ENCODE measurements around the gene EDC3.

DNA sequence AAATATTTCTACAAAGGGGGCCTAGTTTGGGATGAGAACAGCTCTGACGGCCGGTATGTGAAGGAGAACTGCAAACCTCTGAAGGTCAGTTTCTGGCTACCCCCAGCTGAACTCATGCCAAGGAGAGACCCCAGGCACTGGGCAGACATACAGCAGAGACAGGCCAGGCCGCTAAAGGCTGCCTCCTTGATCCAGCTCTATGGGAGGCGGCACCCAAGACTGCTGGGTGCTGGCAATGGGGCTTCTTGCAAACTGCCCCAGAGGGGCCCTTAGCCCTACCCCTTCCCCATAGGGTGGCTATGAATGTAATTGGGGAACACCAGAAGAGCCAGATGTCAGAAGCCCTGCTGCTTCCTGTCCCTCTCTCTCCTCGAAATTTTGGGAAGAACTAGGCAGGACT is 66.9 kb downstream of the EDC3 start:
- TF ChIP-seq POLR2AphosphoS5 (IDR thresholded peaks at IDR 0.05; ENCODE audit: low read depth, low read length) (no peak), ELF1 (IDR thresholded peaks at IDR 0.05; ENCODE audit: borderline replicate concordance, low read depth) (no peak), EZH2 (IDR thresholded peaks at IDR 0.05) (no peak)
- TF ChIP-seq, protein P1, sequence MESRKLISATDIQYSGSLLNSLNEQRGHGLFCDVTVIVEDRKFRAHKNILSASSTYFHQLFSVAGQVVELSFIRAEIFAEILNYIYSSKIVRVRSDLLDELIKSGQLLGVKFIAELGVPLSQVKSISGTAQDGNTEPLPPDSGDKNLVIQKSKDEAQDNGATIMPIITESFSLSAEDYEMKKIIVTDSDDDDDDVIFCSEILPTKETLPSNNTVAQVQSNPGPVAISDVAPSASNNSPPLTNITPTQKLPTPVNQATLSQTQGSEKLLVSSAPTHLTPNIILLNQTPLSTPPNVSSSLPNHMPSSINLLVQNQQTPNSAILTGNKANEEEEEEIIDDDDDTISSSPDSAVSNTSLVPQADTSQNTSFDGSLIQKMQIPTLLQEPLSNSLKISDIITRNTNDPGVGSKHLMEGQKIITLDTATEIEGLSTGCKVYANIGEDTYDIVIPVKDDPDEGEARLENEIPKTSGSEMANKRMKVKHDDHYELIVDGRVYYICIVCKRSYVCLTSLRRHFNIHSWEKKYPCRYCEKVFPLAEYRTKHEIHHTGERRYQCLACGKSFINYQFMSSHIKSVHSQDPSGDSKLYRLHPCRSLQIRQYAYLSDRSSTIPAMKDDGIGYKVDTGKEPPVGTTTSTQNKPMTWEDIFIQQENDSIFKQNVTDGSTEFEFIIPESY (IDR thresholded peaks at IDR 0.05; ENCODE audit: extremely low read depth, insufficient replicate concordance, low read length) = no peak
- TF ChIP-seq, protein P2, sequence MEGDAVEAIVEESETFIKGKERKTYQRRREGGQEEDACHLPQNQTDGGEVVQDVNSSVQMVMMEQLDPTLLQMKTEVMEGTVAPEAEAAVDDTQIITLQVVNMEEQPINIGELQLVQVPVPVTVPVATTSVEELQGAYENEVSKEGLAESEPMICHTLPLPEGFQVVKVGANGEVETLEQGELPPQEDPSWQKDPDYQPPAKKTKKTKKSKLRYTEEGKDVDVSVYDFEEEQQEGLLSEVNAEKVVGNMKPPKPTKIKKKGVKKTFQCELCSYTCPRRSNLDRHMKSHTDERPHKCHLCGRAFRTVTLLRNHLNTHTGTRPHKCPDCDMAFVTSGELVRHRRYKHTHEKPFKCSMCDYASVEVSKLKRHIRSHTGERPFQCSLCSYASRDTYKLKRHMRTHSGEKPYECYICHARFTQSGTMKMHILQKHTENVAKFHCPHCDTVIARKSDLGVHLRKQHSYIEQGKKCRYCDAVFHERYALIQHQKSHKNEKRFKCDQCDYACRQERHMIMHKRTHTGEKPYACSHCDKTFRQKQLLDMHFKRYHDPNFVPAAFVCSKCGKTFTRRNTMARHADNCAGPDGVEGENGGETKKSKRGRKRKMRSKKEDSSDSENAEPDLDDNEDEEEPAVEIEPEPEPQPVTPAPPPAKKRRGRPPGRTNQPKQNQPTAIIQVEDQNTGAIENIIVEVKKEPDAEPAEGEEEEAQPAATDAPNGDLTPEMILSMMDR (IDR thresholded peaks at IDR 0.05 in 2 of 3, conservative IDR thresholded peaks at IDR 0.05 in 1 of 3; ENCODE audit: borderline replicate concordance in 1 of 3, insufficient read depth in 1 of 3, low read depth in 2 of 3, low read length in 2 of 3) = no peak
